Activated T-cell treated with anti-CD3 and anti-CD28 coated beads for 4 hours (primary cell): ENCODE data around the gene KLRK1.
"Not testable (repeated sequence)": the region's sequence is repeated elsewhere in the genome, so short reads cannot be mapped to it uniquely, and the experiment has no call there.

ENCODE experiments used
- DNase-seq: peaks from one replicate; pipeline ENCODE4 v3.0.0-alpha.2; 2020

Gene KLRK1

DNA sequence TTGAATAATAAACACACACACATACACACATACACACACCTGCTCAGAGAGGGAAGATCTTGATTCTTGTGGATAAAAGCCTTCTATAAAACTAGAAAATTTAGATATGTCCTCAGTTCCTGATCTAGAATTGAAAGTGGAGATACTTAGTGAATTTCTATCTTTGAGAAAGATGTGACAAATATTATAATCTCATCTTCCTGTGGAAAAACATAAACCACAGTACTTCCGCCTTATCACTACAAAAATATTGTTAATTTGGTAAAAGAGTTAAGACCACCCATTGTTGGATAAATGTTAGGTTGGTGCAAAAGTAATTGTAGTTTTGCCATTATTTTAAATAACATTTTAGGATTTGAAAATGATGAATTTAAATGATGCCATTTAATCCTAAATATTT, at the start of gene KLRK1:
TSS of gene KLRK1 (minus strand) at position 138 of the 400 bp plus-strand sequence. CDS start 1,231 bp downstream, outside the sequence.
- DNase-seq = no peak

DNA sequence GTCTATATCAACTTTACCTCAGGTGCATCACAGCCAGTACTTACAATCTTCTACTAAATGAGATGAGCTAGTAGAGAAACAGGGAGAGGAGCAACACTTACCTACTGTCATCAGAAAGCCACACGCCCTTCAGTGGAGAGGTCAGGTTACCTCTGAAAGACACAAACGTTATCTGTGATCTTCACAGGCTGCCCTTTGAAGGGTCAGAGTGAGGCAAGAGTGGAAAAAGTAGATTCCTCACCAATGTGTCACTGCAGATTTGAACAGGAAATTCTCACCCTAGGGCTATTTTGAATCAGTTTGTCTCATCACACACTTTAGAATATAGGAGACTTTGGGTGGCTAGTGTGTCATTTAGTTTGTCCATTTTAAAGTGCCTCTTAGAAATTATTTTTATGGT, 47.8 kb upstream of the KLRK1 start:
- DNase-seq = not testable (repeated sequence)

DNA sequence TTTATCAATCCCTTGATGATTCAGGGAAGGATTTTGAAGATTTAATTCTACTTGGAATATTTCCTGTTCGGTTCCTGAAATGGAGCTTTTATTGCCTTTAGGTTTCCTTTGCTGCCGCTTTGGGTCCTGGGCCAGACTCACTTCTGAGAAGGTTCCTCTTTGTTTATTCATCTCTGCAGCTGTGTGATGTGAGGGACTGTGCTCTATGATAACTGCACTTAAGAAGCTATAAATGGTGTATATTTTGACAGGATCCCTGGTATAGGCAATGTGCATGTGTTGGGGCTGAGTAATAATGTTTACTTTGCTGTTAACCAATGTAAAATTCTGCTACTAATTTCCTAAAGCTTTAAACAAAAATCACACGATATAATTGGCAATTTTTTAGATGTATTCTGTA, 46.0 kb upstream of the KLRK1 start, which contains the start of gene KLRC2:
TSS of gene KLRC2 (minus strand) at position 195 of the 400 bp plus-strand sequence. CDS start at position 171, 24 bp downstream.
- not testable (repeated sequence) for DNase-seq

DNA sequence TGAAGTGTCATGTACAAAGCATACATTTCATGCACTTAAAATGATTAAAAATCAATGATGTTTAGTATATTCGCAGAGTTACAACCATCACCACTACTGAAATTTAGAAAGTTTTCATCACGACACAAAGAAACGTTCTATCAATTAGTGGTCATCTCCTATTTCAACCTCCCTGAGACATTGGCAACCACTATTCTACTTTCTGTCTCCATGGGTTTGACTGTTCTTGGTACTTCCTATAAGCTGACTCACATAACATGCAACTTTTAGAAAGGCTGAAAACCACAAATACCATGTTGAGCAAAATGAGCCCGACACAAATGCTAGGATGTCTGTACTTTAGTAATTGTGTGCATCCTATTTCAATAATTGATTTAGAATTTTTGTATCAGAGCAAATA, 40.8 kb upstream of the KLRK1 start:
- not testable (repeated sequence) for DNase-seq

DNA sequence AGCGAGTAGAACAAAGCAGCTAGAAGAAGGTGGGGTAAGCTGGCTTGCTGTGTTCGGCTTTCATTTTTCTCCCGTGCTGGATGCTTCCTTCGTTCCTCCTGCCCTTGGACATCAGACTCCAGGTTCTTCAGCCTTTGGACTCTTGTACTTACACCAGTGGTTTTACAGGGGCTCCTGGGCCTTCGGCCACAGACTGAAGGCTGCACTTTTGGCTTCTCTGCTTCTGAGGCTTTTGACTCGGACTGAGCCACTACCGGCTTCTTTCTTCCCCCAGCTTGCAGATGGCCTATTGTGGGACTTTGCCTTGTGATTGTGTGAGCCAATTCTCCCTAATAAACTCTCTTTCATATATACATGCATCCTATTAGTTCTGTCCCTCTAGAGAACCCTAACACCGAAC, 36.1 kb upstream of the KLRK1 start:
- not testable (repeated sequence) for DNase-seq

DNA sequence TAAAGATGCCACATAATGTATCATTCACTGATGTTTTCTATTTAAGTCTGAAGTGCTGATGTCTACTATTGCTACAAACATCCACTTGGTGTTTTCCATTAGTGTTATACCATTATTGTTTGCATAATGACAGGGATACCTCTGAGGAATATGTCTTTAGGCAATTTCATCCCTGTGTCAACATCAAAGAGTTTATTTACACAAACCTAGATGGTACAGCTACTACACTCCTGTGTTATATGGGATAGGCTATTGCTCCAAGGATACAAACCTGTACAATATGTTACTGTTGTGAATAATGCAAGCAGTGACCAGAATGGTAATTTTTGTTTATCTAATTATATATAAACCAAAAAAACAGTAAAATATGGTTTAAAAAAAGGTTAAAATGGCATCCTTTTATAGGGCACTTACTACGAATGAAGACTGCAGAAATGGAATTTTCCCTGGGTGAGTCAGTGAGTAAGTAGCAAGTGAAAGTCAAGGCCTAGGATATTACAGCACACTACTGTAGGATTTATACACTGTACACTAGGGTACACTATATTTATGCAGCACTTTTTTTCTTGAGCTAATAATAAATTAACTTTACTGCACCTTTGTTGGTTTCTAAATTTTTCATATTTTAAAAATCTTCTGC, 34.5 kb upstream of the KLRK1 start:
- DNase-seq = not testable (repeated sequence)

DNA sequence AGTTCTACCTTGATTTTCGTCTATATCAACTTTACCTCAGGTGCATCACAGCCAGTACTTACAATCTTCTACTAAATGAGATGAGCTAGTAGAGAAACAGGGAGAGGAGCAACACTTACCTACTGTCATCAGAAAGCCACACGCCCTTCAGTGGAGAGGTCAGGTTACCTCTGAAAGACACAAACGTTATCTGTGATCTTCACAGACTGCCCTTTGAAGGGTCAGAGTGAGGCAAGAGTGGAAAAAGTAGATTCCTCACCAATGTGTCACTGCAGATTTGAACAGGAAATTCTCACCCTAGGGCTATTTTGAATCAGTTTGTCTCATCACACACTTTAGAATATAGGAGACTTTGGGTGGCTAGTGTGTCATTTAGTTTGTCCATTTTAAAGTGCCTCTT, 32.3 kb upstream of the KLRK1 start:
- not testable (repeated sequence) for DNase-seq

DNA sequence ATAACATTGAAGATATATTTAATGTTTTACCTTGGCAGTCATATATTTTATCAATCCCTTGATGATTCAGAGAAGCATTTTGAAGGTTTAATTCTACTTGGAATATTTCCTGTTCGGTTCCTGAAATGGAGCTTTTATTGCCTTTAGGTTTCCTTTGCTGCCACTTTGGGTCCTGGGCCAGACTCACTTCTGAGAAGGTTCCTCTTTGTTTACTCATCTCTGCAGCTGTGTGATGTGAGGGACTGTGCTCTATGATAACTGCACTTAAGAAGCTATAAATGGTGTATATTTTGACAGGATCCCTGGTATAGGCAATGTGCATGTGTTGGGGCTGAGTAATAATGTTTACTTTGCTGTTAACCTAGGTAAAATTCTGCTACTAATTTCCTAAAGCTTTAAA, 30.5 kb upstream of the KLRK1 start, which contains the start of gene KLRC3:
TSS of gene KLRC3 (minus strand) at position 262 of the 400 bp plus-strand sequence. CDS start at position 217, 45 bp downstream.
- not testable (repeated sequence) for DNase-seq

DNA sequence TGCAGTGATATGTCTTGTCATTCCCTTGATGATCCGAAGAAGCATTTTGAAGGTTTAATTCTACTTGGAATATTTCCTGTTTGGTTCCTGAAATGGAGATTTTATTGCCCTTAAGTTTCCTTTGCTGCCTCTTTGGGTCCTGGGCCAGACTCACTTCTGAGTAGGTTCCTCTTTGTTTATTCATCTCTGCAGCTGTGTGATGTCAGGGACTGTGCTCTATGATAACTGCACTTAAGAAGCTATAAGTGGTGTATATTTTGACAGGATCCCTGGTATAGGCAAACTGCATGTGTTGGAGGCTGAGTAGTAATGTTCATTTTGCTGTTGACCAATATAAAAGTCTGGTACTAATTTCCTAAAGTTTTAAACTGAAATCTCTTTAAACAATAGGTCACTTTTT, 19.6 kb upstream of the KLRK1 start, which contains the start of gene KLRC4:
TSS of gene KLRC4 (minus strand) at position 366 of the 400 bp plus-strand sequence. CDS start at position 184, 182 bp downstream.
- DNase-seq = no peak

DNA sequence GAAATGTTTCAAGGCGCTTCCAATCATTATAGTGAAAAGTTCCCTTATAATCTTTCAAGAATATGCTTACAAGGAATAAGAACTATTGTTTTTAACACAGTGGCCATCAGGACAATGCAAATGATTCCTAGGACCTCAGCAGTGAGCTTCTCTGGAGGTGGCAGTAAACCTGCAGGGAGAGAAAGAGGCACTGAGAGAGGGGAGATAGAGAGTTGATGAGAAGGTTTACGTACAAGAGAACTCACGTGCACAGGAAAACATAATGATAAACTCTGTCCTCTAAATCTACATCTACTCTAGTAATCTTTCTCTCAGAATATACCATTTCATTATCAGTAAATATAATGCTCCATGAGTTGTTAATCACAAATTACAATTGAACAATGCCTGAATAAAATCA, 19.0 kb upstream of the KLRK1 start:
- DNase-seq = no peak

DNA sequence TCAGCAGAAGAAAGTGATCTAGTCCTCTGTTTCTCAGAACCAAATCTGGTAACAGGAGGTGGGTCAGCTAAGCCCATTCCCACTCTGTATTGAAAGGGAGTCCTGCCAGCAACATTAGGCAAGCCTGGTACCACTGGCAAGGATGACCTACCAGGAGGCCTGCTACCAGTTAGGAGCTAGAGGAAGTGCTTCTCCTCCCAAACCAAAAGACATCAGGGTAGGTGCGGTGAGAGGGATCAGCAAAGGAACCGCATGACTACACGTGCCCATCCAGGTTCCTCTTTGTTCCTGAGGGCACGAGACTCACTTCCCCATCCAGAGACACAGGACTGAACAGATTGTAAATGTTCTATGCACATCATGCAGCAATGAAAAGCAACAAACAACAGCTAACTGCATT, 16.9 kb upstream of the KLRK1 start:
- DNase-seq = no peak

DNA sequence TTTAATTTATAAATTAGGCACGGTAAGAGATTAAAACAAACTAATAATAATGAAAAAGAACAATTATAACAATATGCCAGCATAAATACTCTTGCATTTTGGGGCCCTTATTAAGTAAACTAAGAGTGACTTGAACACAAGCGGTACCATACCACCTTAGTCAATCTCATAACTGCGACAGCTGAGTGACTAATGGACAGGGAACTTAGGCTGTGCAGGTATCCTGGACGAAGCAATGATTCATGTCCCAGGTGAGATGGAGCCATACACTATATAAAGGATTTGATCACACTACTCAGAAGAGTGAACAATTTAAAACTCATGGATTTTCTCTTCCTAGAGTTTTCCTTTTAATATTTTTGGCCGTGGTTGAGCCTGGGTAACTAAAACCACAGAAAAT, 15.5 kb upstream of the KLRK1 start:
- no peak for DNase-seq

DNA sequence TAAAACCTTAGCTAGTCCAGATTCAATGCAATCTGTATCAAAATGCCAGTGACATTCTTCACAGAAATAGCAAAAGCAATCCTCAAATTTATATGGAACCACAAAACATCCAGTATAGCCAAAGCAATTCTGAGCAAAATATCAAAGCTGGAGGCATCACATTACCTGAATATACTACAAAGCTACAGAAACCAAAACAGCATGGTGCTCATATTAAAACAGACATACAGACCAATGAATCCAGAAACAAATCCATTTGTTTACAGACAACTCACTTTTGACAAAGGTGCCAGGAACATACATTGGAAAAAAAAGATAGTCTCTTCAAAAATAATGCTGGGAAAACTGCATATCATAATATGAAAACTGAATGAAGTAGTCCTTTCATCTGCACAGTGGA, 15.0 kb upstream of the KLRK1 start:
- DNase-seq = no peak

DNA sequence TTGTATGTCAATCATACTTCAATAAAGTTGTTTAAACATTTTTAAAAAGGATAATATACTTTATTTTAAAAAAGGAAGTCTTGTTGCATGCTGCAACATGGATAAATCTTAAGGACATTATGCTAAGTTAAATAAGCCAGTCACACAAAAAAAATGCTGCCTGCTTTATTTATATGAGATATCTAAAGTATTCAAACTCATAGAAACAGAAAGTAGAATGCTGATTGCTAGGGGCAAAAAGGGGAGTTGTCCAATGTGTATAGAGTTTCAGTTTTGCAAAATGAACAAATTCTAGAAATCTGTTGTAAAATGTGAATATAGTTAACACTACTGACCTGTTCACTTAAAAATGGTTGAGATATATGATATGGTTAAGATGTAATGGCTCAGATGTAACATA, 11.0 kb upstream of the KLRK1 start:
- DNase-seq = no peak

DNA sequence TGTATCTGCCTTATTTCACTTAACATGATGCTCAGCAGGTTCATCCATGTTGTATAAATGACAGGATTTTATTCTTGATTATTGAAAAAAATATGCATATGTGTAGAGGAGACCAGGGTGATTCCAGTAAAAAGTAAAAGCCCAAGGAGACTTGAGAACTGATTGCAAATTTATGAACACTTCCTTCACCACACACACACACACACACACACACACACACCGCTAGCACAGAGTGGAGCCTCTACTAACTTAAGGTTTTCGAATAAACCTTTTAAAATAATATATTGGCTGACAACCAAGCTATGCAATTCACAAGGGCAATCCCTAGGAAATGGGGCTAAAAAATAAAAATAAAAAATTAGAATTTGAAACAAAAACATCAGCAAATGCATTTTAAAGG, 8.3 kb upstream of the KLRK1 start:
- no peak for DNase-seq

DNA sequence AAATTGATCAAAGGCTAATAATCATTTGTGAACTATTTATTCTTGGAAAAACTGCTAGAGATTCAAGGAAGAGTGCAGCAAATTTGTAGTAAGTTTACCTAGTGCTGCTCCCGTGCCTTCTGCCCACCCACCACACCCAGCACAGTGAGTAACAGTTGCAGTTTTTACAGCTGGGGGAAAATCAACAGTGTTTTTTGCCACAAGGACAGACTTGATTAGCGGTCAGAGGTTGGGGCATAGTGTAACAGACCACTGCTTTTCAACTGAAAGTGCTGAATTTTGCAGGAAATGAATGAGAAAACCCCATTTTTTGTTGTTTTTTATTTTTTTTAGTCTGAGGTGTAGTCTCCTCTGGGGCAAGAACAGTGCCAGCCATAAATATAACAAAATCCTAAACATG, 7.5 kb upstream of the KLRK1 start:
- DNase-seq = no peak

DNA sequence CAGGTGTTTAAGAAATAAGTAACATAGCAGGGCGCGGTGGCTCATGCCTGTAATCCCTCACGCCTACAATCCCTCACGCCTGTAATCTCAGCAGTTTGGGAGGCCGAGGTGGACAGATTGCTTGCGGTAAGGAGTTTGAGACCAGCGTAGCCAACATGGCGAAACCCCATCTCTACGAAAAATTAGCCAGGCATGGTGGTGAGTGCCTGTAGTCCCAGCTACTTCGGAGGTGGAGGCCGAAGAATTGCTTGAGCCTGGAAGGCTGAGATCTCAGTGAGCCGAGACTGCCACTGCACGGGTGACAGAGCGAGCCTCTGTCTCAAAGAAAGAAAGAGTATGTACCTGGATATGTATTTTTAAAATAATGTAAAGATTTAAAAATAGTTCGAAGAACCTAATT, 6.3 kb upstream of the KLRK1 start:
- not testable (repeated sequence) for DNase-seq

DNA sequence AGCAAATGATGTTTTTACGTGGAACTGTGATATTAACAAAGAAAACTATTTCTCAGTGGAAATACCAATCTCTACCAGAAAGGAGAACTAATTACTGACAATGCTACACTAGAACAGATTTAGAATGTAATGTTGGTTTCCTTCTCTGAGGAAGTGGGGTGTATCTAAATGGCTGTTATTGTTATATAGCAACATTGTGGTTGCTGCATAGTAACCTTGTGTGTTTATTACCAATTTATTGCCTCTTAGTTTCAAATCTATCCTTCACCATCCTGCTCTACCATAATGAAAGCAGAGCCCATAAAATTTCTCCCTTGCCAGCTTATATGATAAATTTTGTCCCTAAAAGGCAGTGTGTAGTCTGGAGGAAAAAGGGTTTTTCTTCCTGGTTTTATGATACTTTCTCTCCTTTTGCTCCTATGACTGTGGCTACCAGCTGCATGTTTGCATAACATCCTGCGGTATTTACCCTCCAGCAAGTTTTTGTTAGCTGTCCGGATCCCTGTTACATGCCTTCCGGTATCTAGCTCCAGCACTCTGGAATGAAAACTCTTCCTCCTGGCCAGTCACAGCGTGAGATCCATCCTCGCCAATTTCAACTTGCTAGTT, 5.7 kb upstream of the KLRK1 start:
- no peak for DNase-seq

DNA sequence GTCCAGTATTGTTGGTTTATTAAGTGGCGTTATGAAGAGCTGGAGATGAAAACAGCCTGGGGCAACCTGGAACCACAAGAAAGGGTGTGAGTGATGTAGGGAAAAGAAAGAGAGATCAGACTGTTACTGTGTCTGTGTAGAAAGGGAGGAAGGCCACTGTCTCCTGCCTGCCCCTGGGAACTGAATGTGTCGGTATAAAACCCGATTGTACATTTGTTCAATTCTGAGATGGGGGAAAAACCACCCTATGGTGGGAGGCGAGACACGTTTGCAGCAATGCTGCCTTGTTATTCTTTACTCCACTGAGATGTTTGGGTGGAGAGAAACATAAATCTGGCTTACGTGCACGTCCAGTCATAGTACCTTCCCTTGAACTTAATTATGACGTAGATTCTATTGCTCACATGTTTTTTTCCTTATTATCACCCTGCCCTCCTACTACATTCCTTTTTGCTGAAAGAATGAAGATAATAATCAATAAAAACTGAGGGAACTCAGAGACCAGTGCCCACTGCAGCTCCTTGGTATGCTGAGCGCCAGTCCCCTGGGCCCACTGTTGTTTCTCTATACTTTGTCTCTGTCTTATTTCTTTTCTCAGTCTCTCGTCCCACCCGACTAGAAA, 4.8 kb upstream of the KLRK1 start:
- not testable (repeated sequence) for DNase-seq

DNA sequence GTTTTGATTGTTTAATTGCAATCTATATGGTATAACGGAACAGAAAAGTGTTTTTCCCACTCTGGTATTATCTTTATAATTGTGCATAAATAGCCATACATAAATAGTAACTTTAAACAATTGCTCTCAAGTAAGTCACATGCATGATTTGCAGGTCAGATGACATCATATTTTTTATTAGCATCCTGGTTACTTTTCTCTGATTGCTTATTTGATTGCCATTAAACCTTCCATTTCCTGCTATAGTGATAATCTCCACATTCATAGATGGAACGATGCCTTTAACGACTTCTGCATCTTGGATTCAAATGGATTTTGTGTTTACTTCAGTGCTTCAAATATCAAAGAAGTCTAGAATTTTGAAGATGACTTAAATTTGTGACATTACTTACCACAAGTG, 3.5 kb upstream of the KLRK1 start:
- DNase-seq = no peak

DNA sequence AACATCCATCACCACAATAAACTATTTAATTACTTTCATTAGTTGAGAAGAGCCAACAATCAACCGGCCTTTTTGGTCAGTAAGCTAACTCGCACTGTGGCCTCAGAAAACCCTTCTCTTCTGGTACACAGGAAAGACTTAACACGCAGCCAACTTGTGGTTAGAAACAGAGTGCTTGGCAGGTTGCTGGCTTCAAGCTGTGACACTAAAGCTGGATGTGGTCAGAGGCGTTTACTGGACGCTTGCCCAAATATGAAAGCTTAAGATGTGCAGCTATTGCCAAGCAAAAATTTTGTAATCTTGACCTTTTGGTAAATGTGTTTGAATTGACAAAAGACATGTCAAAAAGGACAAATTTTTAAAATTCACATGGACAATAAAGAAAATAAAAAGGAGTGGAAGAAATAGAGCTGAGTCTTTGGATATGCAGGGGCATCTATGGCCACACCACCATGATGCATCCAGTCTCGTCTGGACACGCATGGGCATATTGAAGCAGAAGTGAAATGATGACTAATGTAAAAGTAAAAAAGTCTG, 2.6 kb upstream of the KLRK1 start:
- DNase-seq = no peak

DNA sequence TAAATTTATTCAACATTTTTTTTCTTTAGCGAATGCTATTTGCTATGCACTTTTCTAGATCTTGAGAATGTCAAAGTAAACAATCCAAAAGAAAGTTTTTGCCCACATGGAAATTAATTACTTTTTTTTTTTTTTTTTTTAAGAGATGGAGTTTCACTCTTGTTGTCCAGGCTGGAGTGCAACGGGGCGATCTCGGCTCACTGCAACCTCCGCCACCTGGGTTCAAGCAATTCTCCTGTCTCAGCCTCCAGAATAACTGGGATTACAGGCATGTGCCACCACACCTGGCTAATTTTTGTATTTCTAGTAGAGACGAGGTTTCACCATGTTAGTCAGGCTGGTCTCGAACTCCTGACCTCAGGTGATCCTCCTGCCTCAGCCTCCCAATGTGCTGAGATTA, 1.1 kb upstream of the KLRK1 start:
- not testable (repeated sequence) for DNase-seq

DNA sequence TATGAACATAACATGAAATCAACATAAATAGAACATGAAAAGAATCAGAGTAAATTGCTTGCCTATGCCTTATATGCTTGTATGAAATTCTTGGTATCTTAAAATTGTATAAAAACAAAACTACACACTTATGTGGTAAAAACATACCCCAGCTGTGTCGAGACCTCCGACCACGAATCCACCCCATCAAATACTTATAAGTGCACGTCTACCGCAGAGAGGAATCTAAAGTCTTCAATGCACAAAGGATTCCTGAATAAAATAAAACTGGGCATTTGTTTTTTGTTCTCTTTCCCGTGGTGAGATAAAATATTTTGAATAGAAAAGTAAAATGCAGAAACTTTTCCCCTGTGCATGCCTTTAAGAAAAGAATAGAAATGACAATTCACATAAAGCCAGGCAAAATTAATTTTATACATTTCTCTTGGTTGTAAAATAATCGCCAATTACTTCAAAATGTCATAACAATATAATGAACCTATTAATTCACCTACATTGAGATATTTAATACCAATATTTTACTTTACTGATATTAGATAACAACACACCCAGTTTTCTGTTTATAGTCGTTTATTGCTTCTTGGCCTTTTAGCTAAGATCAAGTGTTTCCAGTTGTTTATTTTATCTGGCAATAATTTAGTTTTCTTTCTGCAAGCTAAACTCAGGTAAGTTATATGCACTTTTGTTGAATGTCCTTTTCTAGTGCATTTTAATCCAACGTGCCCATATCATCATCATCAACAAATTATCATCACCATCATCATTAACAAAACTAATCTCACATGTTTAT, 1.0 kb downstream of the KLRK1 start:
- DNase-seq = no peak
